H1 (cell line): ENCODE measurements around the gene MYO5A. TPM values are rescaled to one million over a fixed set of nuclear protein-coding genes. Genes with fewer than 3 reads are reported as not detected.

Experiments
- BRCA1 ChIP-seq: IDR thresholded peaks from 2 replicates; pipeline ENCODE4 v1.6.1; 2012; ENCODE audit warnings: low read depth, low read length, improper control_type of control experiment
- CHD7 ChIP-seq: fragments of 300-600 bp; sonication (generic); IDR thresholded peaks from 2 replicates; pipeline ENCODE4 v1.7.1; 2012; ENCODE audit warnings: low read length, moderate library complexity, mild to moderate bottlenecking, inconsistent platforms; ENCODE audit not compliant: insufficient replicate concordance
- GABPA ChIP-seq: IDR thresholded peaks from 2 replicates; pipeline ENCODE4 v1.6.1; 2011; ENCODE audit warnings: mild to moderate bottlenecking, low read length, moderate library complexity, borderline replicate concordance; ENCODE audit not compliant: insufficient read depth
- KDM4A ChIP-seq: IDR thresholded peaks from one replicate; pipeline ENCODE4 v1.7.1; 2012; ENCODE audit warnings: low read depth, mild to moderate bottlenecking, moderate library complexity, low read length, inconsistent platforms; ENCODE audit not compliant: severe bottlenecking
- POLR2AphosphoS5 ChIP-seq: IDR thresholded peaks from 2 replicates; pipeline ENCODE4 v1.6.1; 2011; ENCODE audit warnings: low read depth, low read length
- RBBP5 ChIP-seq: IDR thresholded peaks from 2 replicates; pipeline ENCODE4 v1.7.1; 2012; ENCODE audit warnings: low read depth, mild to moderate bottlenecking, inconsistent platforms, low read length, moderate library complexity, borderline replicate concordance
- TAF1 ChIP-seq: IDR thresholded peaks from 2 replicates; pipeline ENCODE4 v1.6.1; 2011; ENCODE audit warnings: mild to moderate bottlenecking, low read depth, low read length
- polyA plus RNA-seq, 7 experiments: library from polyadenylated mRNA; depleted of rRNA in 3 of 7; stranded (reverse) in 5 of 7; unstranded in 2 of 7; fragments of >200 nt in 5 of 7; fragments of 200-250 nt in 2 of 7; gene quantifications; 1 replicate in 5 of 7; 2 replicates in 1 of 7; 4 replicates in 1 of 7; pipeline versions ENCODE4 v1.2.1 to v1.2.3, GENCODE V29; 2011 to 2013; ENCODE audit warnings: missing spikeins in 2 of 7, mixed read lengths in 2 of 7
- total RNA-seq: library from RNA; stranded (reverse); fragmentation: NEBNext Ultra II Directional; extraction: Animal tissue kit (Norgen Biotek cat#: 25700); gene quantifications from 2 replicates; pipeline ENCODE4 v1.2.1, GENCODE V29; 2021

MYO5A gene
- total and polyA plus RNA-seq, 2 of the 8 experiments (the other 6 are each of a cell fraction or from before 2014, with no cell fraction given): 11.4 to 24.7 TPM

GRCh38 chr15:52290329-52290728 is 238.4 kb downstream of the MYO5A start (continued):
- no peak for TF ChIP-seq CHD7
- TF ChIP-seq GABPA: no peak
- TF ChIP-seq BRCA1: no peak
- no peak for TF ChIP-seq RBBP5
- no peak for TF ChIP-seq KDM4A
- no peak for TF ChIP-seq POLR2AphosphoS5
- no peak for TF ChIP-seq TAF1
- TF ChIP-seq, all 59 proteins: peak for 0
